OCI-LY3 (cell line): ENCODE data around the gene RHCE.

Source experiments
- CTCF ChIP-seq: fragments of 200-600, 300-600 bp; sonication (generic); IDR thresholded peaks from 2 replicates; pipeline ENCODE4 v1.5.1; 2014; ENCODE audit warnings: antibody characterized with exemption, low read length, low read depth
- EZH2phosphoT487 ChIP-seq: fragments of 200-600 bp; shearing (Covaris generic); IDR thresholded peaks from 2 replicates; pipeline ENCODE4 v1.6.1; 2018; ENCODE audit warnings: antibody characterized with exemption, mixed run types, low read depth

GRCh38 chr1:25392841-25393240, 27.8 kb downstream of the RHCE start:
- TF ChIP-seq CTCF: no peak
- TF ChIP-seq EZH2phosphoT487: no peak
